ENCODE measurements around the gene KIF16B.

- TF ChIP-seq CTCF (conservative IDR thresholded peaks at IDR 0.05; ENCODE audit: low read depth in 2 of 2) (no peak), STAT1 (IDR thresholded peaks at IDR 0.05; ENCODE audit: unreplicated experiment) (no peak), EZH2phosphoT487 (IDR thresholded peaks at IDR 0.05; ENCODE audit: unreplicated experiment) (no peak), EZH2 (IDR thresholded peaks at IDR 0.05; ENCODE audit: low read depth, unreplicated experiment) (no peak), POLR2AphosphoS5 (IDR thresholded peaks at IDR 0.05; ENCODE audit: low read depth) (no peak), ZNF331 (CRISPR knock-in tag; IDR thresholded peaks at IDR 0.05; ENCODE audit: low read depth) (no peak)
- TF ChIP-seq, protein P1, sequence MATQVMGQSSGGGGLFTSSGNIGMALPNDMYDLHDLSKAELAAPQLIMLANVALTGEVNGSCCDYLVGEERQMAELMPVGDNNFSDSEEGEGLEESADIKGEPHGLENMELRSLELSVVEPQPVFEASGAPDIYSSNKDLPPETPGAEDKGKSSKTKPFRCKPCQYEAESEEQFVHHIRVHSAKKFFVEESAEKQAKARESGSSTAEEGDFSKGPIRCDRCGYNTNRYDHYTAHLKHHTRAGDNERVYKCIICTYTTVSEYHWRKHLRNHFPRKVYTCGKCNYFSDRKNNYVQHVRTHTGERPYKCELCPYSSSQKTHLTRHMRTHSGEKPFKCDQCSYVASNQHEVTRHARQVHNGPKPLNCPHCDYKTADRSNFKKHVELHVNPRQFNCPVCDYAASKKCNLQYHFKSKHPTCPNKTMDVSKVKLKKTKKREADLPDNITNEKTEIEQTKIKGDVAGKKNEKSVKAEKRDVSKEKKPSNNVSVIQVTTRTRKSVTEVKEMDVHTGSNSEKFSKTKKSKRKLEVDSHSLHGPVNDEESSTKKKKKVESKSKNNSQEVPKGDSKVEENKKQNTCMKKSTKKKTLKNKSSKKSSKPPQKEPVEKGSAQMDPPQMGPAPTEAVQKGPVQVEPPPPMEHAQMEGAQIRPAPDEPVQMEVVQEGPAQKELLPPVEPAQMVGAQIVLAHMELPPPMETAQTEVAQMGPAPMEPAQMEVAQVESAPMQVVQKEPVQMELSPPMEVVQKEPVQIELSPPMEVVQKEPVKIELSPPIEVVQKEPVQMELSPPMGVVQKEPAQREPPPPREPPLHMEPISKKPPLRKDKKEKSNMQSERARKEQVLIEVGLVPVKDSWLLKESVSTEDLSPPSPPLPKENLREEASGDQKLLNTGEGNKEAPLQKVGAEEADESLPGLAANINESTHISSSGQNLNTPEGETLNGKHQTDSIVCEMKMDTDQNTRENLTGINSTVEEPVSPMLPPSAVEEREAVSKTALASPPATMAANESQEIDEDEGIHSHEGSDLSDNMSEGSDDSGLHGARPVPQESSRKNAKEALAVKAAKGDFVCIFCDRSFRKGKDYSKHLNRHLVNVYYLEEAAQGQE (IDR thresholded peaks at IDR 0.05; ENCODE audit: unreplicated experiment) = no peak
Observed at GRCh38 chr20:16236589-16237241, 336.5 kb downstream of the KIF16B start.

Data from GM23338 (cell line).